ENCODE results near the gene GFRA1.

GFRA1 gene

DNA sequence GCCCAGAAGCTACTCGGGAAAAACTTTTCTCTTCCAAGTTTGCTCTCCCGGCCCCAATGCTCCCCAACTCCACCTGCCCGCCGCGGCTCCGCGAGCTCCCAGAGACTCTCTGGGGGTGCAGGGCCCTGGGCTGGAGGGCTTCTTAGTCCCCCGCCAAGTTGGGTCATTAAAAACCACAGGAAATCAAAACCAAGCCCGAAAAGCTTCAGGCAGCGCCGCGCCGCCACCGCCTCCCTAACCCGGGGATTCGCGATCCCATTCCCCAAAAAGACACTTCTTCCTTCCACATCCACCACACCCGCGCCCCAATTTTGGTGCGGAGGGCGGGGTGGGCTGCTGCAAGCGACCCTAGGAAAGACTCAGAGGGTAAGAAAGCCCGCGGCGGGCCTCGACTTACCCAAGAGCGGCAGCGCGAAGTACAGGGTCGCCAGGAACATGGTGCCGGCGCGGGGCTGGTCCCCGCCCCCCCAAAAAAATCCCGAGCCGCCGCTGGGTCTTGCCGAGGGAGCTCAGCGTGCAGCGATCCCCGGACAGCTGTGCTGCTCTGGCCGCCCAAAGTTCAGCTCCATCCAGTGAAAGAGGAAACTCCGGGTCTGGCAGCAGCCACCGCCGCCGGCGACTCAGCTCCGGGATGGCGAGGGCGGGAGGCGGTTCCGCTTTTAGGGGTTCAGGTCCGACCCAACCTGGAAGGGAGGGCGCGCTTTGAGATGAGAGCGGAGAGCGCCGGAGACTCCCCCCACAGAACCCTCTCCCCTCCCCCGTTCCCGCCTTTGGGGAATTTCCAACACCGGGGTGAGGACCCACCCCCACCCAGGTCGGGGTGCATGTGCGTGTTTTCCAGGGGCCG is 1.2 kb downstream of the GFRA1 start:
- in situ Hi-C loops (cut with HindIII; ENCODE audit: low sequenced_read_pairs) = no loop called here

DNA sequence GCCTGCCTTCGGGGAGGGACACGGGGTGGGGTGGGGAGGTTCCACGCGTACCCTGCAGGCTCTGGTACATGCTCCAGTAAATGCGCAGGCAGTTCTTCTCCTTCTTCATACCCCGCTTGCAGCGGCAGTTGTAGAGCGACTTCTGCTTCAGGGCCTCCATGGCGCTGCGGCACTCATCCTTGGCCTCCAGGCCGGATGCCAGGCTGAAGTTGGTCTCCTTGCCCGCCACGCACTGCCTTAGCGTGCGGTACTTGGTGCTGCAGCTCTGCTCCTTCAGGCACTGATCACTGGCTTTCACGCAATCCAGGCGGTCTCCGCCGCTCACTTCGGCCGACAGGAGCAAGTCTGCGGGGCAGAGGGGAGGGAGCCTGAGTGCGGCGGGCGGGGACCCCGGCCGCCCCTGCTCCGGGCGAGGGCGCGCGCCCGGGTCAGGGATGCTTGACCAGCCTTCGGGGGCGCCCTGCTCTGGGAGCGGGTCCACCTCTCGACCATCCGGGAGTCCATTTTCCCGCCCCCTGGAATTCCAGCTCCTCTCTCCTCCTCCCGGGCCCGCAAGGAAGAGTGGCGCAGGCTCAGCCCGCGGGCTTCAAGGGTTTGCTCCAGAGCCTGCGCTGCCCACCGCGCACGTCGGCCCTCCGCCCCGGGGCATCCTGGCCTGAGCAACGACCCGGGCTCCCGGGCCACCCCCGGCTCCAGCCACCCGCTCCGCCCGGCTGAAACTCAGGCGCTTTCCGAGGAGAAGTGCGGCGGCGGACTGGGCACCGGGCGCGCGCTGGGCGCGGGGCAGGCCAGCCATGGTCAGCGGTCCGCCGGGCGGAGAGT is 2.0 kb downstream of the GFRA1 start:
- in situ Hi-C loops (cut with HindIII; ENCODE audit: low sequenced_read_pairs) = no loop called here

DNA sequence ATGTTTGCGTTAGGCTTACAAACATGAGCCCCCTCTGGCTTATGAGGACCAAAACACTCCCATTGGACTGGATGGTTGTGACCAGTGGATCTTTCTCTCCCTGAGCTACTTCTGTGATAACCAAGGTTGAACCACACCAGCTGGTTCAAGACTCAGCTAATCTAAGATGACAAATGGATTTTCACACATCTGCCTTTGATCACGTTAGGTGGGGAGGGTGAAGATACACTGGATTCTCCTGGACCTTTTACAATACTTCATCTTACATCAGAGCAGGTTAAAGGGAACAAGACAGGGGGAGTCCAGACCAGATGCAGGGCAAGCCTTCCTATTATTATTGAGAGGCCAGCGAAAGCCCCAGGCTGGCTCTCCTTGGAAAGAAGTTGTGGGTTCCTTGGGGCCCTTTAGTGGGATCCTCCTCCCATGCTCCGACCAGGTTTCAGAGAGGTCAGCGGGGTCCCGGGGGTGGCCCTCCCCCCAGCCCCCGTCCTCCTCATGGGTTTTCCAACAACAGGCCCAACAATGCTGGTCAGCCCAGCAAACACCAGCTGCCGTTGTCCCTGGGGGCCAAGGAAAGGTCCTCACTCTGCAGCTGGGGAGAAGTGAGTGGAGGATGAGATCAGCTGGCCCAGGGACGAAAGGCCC is 2.8 kb downstream of the GFRA1 start:
- in situ Hi-C loops (cut with HindIII; ENCODE audit: low sequenced_read_pairs) = no loop called here

DNA sequence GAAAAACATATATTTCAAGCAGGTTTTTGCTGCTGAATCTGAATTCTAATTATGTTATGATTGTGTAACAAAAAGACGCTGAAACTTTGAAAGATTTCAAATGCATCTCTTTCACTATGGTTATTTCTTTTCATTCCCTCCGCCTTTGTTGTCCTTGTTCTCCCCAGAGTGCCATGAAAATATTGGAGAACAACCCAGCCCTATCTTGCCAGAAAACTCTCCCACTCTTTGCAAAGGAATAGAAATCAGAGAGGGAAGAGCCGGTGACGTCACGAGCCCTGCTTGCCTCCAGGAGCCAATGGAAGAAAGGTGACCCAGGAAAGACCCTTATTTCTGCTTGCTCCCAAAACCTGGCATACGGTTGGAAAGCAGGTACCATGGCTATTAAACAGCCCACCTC is 3.4 kb downstream of the GFRA1 start:
- in situ Hi-C loops (cut with HindIII; ENCODE audit: low sequenced_read_pairs) = no loop called here

DNA sequence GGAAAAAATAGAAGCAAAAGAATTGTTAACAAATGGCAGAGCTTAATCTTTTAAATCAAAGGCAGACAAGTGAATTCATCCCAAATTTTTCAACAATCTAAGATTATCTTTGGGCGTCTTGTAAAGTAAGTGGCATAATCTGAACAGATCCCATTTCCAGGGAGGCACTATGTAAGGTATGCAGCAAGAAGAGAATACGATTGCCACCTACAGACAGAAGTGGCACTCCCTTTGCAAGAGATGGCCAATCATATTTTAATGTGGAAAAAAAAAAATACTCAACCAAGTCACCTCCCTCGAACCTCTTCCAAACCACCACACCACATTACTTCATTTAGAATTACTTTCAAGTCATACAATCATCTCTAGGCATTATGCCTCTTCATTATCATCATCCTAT is 4.0 kb downstream of the GFRA1 start:
- in situ Hi-C loops (cut with HindIII; ENCODE audit: low sequenced_read_pairs) = no loop called here

DNA sequence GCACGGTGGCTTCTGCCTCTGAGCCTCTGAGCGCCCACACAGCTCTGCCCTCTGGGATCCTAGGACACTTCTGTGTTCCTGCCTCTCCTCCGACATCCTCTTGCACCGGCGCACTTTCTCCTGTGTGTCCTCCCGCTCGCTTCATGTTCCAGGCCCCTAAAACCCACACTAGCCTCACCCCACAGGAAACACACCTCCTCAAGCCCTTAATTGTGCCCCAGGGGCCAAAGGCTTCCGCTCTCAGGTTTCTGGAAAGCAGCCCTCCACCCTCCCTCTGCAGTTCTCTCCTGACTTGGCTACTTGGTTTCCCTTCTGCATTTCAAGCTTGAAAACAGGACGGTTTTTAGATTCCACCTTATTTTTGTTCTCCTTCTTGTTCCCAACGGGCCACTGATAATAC is 7.3 kb downstream of the GFRA1 start:
- in situ Hi-C loops (cut with HindIII; ENCODE audit: low sequenced_read_pairs) = no loop called here

DNA sequence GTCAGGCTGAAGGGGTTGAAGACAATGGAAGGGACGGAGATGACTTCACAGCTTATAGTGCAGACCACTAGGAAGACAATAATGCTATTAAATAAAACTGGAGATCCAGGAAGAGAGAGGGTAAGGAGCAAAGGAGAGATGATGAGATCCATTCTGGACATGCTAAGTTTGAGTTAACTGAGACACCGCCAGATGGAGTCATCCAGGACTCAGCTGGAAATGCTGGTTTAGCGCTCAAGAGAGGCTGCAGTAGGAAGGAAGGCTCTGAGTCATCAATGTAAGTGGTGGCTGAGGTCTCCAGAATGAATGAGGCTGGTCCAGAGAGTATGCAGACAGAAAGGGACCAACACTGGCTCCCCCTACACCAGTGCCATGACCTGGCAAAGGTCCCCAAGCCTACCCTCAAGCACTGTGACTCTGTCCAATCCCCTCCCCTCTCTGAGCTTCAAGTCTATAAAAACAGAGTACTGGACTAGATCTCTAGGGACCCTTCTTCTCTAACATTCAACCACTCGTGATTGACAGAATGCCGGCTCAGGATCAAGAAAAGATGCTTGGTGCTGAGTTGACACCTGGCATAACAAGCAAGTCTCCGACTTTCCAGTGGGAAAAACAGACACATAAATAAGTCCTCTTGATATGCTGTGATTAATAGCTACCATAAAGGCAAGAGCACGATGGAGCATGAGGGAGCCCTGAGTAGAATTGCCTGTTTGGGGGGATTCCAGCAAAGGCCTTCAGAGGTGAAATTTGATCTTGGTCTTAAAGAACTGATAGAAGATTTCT is 8.9 kb downstream of the GFRA1 start:
- in situ Hi-C loops (cut with HindIII; ENCODE audit: low sequenced_read_pairs) = no loop called here

DNA sequence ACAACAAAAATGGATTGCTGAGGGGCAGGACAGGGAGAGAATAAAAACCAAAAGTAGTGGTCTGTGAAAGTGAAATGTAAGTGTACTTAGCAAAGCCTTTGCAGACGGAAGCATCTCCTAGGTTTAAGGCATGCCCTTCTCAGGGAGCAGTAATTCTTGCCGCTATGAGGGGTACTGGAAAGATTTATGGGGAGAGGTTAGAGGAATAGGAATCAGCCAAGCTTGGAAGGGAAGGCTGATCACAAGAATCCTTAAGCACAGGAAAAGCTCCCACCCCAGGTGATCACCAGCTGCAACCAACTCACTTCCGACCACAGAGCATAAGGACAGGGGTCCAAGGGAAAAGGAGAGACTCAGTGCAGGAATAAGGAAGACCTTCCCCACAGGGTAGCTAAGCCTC is 10.3 kb downstream of the GFRA1 start:
- in situ Hi-C loops (cut with HindIII; ENCODE audit: low sequenced_read_pairs) = no loop called here

DNA sequence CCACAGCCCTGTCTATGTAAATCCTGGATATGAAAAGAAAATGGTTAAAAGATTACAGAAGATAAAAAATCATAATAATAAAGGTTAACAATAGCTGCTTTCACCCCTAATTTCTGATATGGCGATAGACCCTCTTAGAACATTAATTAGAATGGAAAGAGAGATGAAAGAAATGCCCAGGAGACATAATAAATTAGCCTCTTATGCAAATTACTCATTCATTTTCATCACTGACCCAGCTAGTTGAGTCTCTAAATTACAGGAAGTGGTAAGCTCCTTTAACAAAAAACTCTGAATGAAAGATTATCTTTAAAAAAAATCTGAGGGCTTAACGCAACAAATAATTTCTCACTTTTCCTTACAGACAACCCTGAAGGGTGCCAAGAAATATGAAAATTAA is 12.4 kb downstream of the GFRA1 start:
- in situ Hi-C loops (cut with HindIII; ENCODE audit: low sequenced_read_pairs) = no loop called here

DNA sequence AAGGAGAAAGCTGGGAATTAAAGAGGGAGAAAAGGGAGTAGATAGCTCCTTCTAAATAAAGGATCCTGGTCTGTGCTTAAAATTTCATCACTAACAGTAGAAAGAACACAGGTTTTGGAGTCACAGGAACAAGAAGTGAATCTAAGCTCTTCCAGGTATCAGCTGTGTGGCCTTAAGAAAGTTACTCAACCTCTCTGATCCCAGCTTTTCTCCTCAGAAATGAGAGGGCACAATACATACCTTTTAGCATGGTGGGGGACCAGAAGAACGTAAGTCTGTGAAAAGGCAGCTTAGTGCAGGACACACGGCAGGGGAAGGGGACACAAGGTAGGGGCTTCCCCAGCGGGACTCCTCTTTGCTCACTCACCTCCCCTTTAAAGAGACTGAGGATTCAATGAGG is 13.4 kb downstream of the GFRA1 start:
- in situ Hi-C loops (cut with HindIII; ENCODE audit: low sequenced_read_pairs) = no loop called here

DNA sequence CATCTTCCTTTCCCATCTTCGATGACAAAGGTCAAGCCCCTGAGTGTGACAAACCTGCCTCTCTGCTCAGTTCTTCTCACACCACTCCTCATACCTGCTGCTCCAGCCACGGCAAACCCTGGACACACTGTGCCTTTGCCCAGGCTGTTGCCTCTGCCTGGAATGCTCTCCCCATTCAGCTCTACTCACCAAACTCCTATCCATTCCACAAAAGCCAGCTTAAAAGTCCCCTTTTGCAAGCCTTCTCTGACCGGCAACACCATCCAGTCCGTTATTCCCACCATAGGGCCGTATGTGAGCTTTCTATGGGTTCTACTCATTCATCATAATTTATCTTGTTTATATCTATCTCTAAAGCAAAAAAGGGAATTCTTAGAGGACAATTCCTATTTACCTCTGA is 15.2 kb downstream of the GFRA1 start:
- in situ Hi-C loops (cut with HindIII; ENCODE audit: low sequenced_read_pairs) = no loop called here

DNA sequence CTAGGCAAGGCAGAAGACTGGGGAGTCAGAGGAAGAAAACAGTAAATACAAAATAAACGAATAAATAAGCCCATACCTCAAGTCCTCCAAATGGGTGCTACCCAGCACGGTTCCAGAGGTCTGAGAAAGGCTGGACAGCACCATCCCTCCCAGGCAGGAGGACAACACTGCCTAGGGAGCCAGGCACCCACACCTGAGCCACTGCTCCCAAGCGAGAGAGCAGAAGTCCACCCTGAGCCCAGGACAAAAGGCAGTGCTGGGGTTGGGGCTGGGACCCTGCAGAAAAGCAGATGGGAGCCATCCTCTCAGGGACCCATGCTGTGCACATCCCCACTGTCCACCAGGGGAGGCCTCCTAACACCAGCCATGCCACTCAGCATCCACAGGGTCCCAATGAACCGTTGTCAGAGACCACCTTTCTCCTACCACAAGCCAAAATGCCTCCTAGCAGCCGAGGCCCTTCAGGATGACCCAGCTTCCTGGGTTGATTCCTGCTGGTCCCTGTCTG is 16.2 kb downstream of the GFRA1 start:
- in situ Hi-C loops (cut with HindIII; ENCODE audit: low sequenced_read_pairs) = no loop called here

DNA sequence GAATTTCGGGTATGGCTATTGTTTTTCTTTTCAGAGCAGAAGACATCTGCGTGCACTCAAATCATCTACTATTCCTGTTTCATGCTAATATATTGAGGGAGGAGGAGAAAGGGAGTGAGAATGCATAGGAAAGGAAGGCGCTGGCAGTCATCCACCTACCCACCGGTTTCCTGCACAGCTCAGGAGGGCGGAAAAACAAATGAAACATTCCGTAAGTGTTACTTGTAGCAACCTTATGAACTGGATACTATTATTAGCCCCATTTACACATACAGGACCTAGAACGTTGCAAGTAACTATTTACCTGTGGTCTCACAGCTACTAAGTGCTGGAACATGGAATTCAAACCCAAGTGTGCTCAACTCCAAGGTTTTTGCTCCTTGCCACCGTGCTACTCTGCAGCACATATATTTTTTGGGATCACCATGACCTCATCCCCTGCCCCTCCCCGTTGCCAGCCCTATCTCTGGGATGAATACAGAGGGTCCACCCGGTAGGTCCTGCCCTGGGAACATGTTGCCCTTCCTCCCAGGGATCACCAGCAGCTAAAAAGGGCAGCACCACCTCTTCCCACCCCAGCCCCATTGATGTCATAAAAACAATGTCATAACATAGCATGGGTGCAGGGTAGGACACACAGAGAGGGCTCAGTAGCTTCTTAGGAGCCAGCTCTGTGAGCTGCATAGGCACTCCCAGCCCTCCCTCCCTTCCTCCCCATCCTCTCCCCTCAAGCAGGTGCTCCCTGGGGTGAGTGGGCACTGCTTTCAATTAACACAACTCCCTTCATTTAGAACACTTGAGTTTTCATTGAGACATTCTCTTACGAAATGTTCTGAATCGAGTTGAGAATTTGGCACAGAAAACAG is 16.9 kb downstream of the GFRA1 start:
- in situ Hi-C loops (cut with HindIII; ENCODE audit: low sequenced_read_pairs) = no loop called here

DNA sequence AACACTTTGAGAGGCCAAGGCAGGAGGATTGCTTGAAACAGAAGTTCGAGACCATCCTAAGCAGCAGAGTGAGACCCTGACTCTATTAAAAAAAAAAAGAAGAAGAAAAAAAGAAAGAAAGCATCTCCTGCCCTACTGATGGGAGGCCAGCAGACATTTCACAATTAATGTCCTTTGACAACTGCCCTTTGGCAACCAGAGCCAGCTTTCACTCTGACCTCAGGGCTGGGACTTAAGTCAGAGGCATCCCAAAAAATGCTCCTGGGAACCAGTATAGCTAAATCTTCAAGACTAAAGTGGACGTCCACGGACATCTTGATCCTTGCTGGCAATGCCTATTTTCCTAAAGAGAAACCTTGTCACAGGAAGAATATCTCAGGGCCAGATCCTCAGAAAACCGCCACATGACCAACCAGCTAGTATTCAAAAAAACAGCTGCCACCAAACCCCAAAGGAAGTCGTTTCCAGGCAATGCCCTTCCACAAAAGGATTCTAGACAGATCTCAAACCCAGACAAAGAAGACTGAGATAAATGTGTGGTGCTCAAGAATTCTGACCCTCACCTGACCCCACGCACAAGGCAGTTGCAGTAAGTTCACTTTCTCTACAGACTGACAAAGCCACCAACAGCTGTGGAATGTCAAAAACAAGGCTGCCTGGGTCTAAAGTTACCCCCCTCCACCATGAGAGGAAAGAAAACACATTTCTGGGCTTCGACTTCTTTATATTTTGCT is 18.4 kb downstream of the GFRA1 start:
- in situ Hi-C loops (cut with HindIII; ENCODE audit: low sequenced_read_pairs) = no loop called here

DNA sequence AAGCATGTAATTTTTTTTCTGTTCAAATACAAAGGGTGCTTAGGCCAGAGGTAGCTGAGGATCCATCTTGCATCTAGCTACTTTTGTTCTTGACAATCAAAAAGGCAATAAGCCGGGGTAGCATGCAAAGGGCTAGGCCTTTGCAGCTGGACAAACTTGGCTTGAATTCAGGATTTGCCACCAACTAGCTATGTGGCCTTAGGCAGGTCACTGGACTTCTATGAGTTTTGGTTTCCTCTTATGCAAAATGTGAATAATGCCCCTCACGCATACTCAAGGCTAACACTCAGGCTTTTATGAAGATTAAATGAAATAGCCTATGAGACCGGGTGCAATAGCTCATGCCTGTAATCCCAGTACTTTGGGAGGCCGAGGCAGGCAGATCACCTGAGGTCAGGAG is 19.3 kb downstream of the GFRA1 start:
- in situ Hi-C loops (cut with HindIII; ENCODE audit: low sequenced_read_pairs) = no loop called here

DNA sequence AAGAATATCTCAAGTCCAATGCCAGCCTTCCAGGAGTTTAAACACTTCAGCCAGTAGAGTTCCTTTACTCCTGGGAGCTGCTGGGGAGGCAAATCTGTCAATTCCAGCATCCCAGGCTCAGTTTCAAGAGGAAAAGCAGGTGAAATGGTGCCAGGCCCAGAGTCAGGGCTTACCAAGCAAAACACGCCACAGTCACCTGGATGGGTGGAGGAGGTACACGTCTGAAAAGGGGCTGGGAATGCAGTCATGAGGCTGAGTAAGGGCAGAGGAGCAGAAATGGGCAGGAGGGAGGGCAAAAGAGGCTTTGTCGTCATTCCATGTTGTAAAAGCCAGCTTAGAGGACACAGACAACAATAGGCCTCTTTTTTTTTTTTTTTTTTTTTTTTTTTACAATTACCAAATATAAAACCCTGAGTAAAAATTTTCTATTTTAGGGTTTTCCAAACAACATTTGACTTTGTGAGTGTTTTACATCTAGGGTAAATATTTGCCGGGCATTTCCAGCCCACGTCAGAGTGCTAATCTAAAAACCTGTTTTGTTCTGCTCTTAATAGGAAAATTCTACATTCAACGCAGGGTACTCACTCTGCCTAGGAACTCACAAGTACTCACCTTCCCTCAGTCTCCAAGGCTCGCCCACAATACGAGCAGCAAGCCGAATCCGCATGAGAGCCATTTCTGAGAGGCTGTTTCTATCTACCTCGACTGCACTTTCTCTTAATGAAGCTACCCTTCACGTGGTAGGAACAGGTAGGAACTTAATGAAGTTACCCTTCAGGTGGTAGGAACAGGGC is 21.2 kb downstream of the GFRA1 start:
- in situ Hi-C loops (cut with HindIII; ENCODE audit: low sequenced_read_pairs) = no loop called here

DNA sequence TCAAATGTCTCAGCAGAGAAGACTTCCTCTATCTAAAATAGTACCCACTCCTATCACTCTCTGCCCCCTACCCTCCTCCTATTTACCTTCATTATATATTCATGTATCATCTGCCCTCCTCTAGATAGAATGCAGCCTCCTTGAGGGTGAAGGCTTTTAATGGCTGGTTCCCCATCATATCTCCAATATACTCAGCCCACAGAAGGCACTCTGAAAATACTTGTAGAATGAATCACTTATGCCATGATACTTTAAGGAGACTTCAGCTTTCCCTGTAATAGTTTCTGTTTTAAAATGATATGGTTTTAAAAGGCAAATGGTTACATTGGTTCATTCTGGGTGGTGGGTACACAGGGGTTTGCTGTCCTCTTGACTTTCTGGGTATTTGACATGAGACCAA is 25.3 kb downstream of the GFRA1 start:
- in situ Hi-C loops (cut with HindIII; ENCODE audit: low sequenced_read_pairs) = no loop called here

DNA sequence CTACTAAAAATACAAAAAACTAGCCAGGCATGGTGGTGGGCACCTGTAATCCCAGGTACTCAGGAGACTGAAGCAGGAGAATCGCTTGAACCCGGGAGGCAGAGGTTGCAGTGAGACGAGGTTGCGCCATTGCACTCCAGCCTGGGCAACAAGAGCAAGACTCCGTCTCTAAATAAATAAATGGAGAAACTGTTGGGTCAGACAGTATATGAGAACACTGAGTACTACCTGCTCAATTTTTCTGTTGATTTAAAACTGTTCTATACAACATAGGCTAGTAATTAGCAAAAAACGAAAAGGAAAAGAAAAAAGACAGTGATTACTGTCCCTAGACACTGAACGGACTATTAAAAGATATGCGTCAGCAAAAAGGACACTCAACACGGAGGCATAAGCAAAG is 26.7 kb downstream of the GFRA1 start:
- in situ Hi-C loops (cut with HindIII; ENCODE audit: low sequenced_read_pairs) = no loop called here

All from endothelial cell of hepatic sinusoid (primary cell).